ENCODE measurements around the gene ADGRE3. TPM values are rescaled to one million over a fixed set of nuclear protein-coding genes. Genes with fewer than 3 reads are reported as not detected.

Gene ADGRE3
- total and polyA plus RNA-seq, 2 of the 4 experiments (the other 2 are of a cell fraction), result not detected

DNA sequence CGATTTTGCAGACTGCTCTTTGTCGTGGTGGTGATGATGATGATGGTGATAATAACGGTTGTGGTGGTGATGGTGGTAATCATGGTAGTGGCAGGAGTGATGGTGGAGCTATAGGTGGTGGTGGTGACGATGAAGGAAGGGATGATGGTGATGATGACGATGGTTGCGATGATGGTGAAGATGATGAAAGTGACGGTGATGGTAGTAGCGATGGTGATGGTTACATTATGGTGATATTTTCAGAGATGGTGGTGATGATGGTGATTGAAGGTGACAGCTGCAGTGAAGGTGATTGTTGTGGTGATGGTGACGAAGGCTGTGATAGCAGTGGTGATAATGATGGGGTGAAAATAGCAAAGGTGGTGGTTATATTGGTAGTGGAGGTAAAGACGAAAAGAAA lies 2.1 kb upstream of the ADGRE3 start:
- no peak for TF ChIP-seq CHD1 (IDR thresholded peaks at IDR 0.05; ENCODE audit: low read depth, low read length)
- TF ChIP-seq MAFK (IDR thresholded peaks at IDR 0.05; ENCODE audit: low read depth, low read length), result no peak
- TF ChIP-seq RAD21 (IDR thresholded peaks at IDR 0.05; ENCODE audit: low read length), result no peak
- no peak for TF ChIP-seq BHLHE40 (IDR thresholded peaks at IDR 0.05; ENCODE audit: low read depth, low read length)
- no peak overlapping the region for H3K18ac ChIP-seq (ENCODE audit: low read depth, low read length)
- H3K4me3 ChIP-seq (ENCODE audit: insufficient read depth, low read depth, low read length), result no peak overlapping the region
- no peak overlapping the region for H3K56ac ChIP-seq (ENCODE audit: extremely low read depth, insufficient read depth, low read length)
- BruUV-seq (replicated peaks), result no TSS peak
- H3K4me2 ChIP-seq (ENCODE audit: low read depth, low read length), result no peak overlapping the region
- no peak overlapping the region for H4K5ac ChIP-seq (ENCODE audit: low read depth, low read length)
- 79% methylated on average over 8 of the region's 10 CpGs; no CpG with 5 or more reads in 1 of the 2 experiments for WGBS, 2 experiments (ENCODE audit: extremely low coverage in 2 of 2, insufficient read length in 1 of 2)
- DNase-seq, result no peak
- H3K27me3 ChIP-seq (ENCODE audit: control insufficient read depth, insufficient read depth, low read length), result no peaks in the 10 kb centered on the region
- peak overlapping the region; percentile 50 for H2BK5ac ChIP-seq (ENCODE audit: low read depth, low read length, poor library complexity, severe bottlenecking)
- H3K14ac ChIP-seq (replicated peaks; ENCODE audit: low read depth, low read length), result no peak overlapping the region
- no peak overlapping the region for H2AK5ac ChIP-seq (ENCODE audit: low read depth, low read length)
- ATAC-seq (ENCODE audit: low read depth), result no peak
- H4K91ac ChIP-seq (ENCODE audit: insufficient read depth, low read depth, low read length), result no peak overlapping the region
- H2BK20ac ChIP-seq (ENCODE audit: low read depth, low read length), result no peak overlapping the region
- H3K4ac ChIP-seq (ENCODE audit: low read depth, low read length), result no peak overlapping the region
- H3K4me1 ChIP-seq (ENCODE audit: control insufficient read depth, insufficient read depth, low read length), result no peaks in the 10 kb centered on the region
- no peak overlapping the region for H2AFZ ChIP-seq (replicated peaks; ENCODE audit: low read length, poor library complexity)
- H2BK15ac ChIP-seq (ENCODE audit: low read depth, low read length), result no peak overlapping the region
- H4K20me1 ChIP-seq (ENCODE audit: insufficient read depth, low read length), result no peaks in the 10 kb centered on the region
- no peaks in the 10 kb centered on the region for H3K9me3 ChIP-seq (ENCODE audit: control insufficient read depth, insufficient read depth, low read length)
- ChIA-PET CTCF (interaction anchor here (0.7 to 1.2 kb wide), 2 partner anchors 10 to 334 kb away, joined by 3 read pairs; no protein-coding TSS in a partner anchor), POLR2A (ENCODE audit: unreplicated experiment) (no interaction called here)
- no peaks in the 10 kb centered on the region for H3K9me1 ChIP-seq (ENCODE audit: insufficient read depth, low read length)
- intact Hi-C loops (cut with micrococcal nuclease), result no loop called here
- H3K27ac ChIP-seq (ENCODE audit: insufficient read depth, low read length), result no peak overlapping the region
- H3K36me3 ChIP-seq (ENCODE audit: control insufficient read depth, insufficient read depth, low read length), result no peaks in the 10 kb centered on the region
- no peak overlapping the region for H2BK120ac ChIP-seq (ENCODE audit: low read depth, low read length)
- H4K8ac ChIP-seq (ENCODE audit: low read depth in 2 of 2, low read length in 2 of 2), result no peak overlapping the region
- H3K9ac ChIP-seq (ENCODE audit: low read depth, low read length), result no peak overlapping the region
- dilution Hi-C loops (cut with HindIII; ENCODE audit: low sequenced_read_pairs, unreplicated experiment), result no loop called here
- no peaks in the 10 kb centered on the region for H3K79me1 ChIP-seq (ENCODE audit: low read depth in 1 of 2, low read length in 2 of 2)
- in situ Hi-C loops (cut with MboI; ENCODE audit: low sequenced_read_pairs), result no loop called here
- no peak overlapping the region for H3K23ac ChIP-seq (ENCODE audit: low read depth, low read length)
- no peak overlapping the region for H2AK9ac ChIP-seq (replicated peaks; ENCODE audit: low read depth, low read length, poor library complexity)
